Activated CD4-positive, alpha-beta T cell treated with anti-CD3 and anti-CD28 coated beads, Interleukin-2, amount 10 ng/mL, durations not matched to agents 7 days and 5 days (primary cell): ENCODE data around the gene HLCS. TPM values are rescaled to one million over a fixed set of nuclear protein-coding genes. Genes with fewer than 3 reads are reported as not detected.
"Not testable (repeated sequence)": the region's sequence is repeated elsewhere in the genome, so short reads cannot be mapped to it uniquely, and the experiment has no call there.

Source experiments
- CTCF ChIA-PET: fragments of 350-600 bp; sonication (Branson Sonifier 250); formaldehyde crosslinking; loops from one replicate; lab custom pipeline; 2021; ENCODE audit warnings: antibody characterized with exemption; lab: Charles Lee
- POLR2A ChIA-PET: fragments of 350-600 bp; sonication (Branson Sonifier 250); formaldehyde crosslinking; loops from one replicate; lab custom pipeline; 2021; ENCODE audit warnings: antibody characterized with exemption; lab: Charles Lee
- DNase-seq: peaks from one replicate; pipeline ENCODE4 v3.0.0-alpha.2; 2020
- H3K27ac Mint-ChIP-seq: one replicate; pipeline ENCODE4 v1.8.0; 2021; ENCODE audit warnings: mild to moderate bottlenecking, moderate library complexity, mixed read lengths
- H3K27me3 Mint-ChIP-seq: one replicate; pipeline ENCODE4 v1.8.0; 2021; ENCODE audit warnings: mixed read lengths
- H3K36me3 Mint-ChIP-seq: one replicate; pipeline ENCODE4 v1.8.0; 2021; ENCODE audit warnings: low read depth, mixed read lengths
- H3K4me1 Mint-ChIP-seq: one replicate; pipeline ENCODE4 v1.8.0; 2021; ENCODE audit warnings: mixed read lengths
- H3K4me3 Mint-ChIP-seq: one replicate; pipeline ENCODE4 v1.8.0; 2021; ENCODE audit warnings: mild to moderate bottlenecking, moderate library complexity, mixed read lengths
- H3K9me3 Mint-ChIP-seq: one replicate; pipeline ENCODE4 v1.8.0; 2021; ENCODE audit warnings: mixed read lengths
- total RNA-seq, 2 experiments: library from RNA; stranded (reverse); gene quantifications; one replicate each; pipeline ENCODE4 v1.2.3, GENCODE V29; 2021

The HLCS gene
- 10 to 100 TPM; 15.8 to 15.9 TPM for total RNA-seq

DNA sequence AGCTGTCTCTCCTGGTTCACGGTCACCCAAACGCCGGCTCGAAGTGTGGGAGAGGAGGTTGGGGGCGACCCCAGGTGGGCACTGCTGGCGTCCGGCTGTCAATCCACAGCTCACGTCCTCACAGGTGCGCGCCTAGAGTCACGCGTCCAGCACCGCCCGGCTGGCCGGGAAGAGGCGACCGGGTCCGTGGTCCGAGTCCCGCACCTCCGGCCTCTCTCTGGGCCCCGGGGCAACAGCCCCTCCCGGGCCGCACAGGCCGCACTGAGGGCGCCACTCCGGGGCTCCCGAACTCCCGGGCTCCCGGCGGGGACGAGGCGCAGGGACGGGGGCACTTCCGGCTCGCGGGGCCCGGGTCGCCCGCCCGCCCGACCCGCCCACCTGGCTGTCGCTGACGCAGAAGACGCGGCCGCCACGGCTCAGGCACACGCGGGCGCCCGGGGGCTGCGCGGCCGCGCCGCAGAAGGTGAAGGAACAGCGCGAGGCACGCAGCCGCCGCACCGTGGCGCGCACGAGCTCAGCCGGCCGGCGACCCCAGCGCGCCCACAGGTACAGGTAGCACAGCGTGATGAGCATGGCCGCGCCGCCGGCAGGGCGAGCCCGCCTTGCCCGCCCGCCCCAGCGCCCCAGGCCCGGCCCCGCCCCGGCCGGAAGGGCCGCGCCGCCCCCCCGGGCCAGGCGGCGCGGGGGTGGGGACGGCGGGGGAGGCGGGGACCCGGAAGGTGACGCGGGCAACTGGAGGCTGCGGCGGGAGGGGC, at the start of gene HLCS:
Gene HLCS, minus strand, starts transcription at position 604 of the 755 bp plus-strand sequence. Its CDS starts 31 bp downstream, at position 573.
- peaks cover 2% of the 10 kb centered on the region for H3K36me3 Mint-ChIP-seq
- H3K27ac Mint-ChIP-seq, result peak within 1 kb of the TSS; percentile 88
- H3K4me3 Mint-ChIP-seq, result peak within 1 kb of the TSS; percentile 80
- H3K4me1 Mint-ChIP-seq, result peaks cover 22% of the 10 kb centered on the region
- DNase-seq, result peak; percentile 71
- POLR2A ChIA-PET, result interaction anchor here (0.6 kb wide), 1 partner anchor 400 kb away, joined by 3 read pairs; no protein-coding TSS in a partner anchor
- no peaks in the 10 kb centered on the region for H3K9me3 Mint-ChIP-seq
- H3K27me3 Mint-ChIP-seq, result no peaks in the 10 kb centered on the region
- CTCF ChIA-PET, result interaction anchor here (0.6 to 1.9 kb wide), 10 partner anchors 8 to 49 kb away, joined by 3 to 13 read pairs (median 3); no protein-coding TSS in a partner anchor

DNA sequence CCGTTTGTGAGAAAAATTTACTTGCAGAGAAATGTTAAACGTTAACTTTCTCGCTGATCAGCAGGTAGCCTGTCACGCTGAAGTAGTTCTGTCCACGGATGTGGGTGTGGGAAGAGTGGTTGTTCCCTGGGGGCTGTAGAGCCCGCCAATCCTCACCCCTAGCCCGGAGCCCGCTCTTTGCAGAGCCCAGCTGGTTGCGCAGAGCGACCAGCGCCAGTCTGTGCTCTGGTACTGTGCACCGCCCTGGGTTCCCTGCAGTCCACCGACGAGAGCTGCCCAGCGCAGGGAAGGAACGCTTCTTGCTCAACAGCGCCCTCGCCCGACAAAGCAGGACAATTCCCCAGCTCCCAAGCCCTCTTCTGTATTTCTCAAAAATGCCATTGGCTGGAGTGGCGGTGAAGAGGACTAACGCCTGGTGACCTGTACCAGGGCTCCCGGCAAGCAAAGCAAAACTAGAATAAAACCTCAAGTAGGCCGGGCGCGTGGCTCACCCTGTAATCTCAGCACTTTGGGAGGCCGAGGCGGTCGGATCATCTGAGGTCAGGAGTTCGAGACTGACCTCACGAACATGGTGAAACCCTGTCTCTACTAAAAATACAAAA, 43.4 kb upstream of the HLCS start:
- Mint-ChIP-seq H3K4me3 (peak overlapping the region; percentile 35), H3K36me3 (no peaks in the 10 kb centered on the region), H3K9me3 (no peaks in the 10 kb centered on the region), H3K27ac (no peak overlapping the region), H3K27me3 (peaks cover 24% of the 10 kb centered on the region), H3K4me1 (peaks cover 16% of the 10 kb centered on the region)
- CTCF ChIA-PET, result interaction anchor here (0.5 to 1.6 kb wide), 12 partner anchors 10 to 567 kb away, joined by 3 to 7 read pairs (median 4); no protein-coding TSS in a partner anchor
- DNase-seq, result peak; percentile 80
- POLR2A ChIA-PET, result no interaction called here

DNA sequence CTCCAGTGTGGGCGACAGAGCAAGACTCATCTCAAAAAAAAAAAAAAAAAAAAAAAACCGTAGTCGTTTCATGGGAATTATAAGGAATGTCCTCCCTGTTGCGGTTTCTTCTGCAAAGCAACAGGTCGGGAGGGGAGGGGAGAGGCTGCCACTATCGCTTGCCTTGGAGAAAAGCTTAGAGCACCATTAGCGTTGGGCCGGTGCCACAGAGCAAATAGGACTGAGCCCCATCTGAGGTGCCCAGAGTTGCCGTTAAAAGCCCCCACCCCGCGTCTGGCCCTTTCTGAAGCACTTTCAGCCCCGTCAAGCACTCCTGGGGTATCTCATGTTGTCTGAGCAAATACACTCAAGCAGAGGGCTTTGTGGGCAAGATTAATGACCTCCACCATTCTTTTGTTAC, 42.3 kb upstream of the HLCS start:
- ChIA-PET CTCF (no interaction called here), POLR2A (no interaction called here)
- H3K4me3 Mint-ChIP-seq, result no peak overlapping the region
- H3K27ac Mint-ChIP-seq, result no peak overlapping the region
- no peak for DNase-seq
- no peaks in the 10 kb centered on the region for H3K36me3 Mint-ChIP-seq
- peaks cover 16% of the 10 kb centered on the region for H3K4me1 Mint-ChIP-seq
- H3K27me3 Mint-ChIP-seq, result peaks cover 22% of the 10 kb centered on the region
- no peaks in the 10 kb centered on the region for H3K9me3 Mint-ChIP-seq

DNA sequence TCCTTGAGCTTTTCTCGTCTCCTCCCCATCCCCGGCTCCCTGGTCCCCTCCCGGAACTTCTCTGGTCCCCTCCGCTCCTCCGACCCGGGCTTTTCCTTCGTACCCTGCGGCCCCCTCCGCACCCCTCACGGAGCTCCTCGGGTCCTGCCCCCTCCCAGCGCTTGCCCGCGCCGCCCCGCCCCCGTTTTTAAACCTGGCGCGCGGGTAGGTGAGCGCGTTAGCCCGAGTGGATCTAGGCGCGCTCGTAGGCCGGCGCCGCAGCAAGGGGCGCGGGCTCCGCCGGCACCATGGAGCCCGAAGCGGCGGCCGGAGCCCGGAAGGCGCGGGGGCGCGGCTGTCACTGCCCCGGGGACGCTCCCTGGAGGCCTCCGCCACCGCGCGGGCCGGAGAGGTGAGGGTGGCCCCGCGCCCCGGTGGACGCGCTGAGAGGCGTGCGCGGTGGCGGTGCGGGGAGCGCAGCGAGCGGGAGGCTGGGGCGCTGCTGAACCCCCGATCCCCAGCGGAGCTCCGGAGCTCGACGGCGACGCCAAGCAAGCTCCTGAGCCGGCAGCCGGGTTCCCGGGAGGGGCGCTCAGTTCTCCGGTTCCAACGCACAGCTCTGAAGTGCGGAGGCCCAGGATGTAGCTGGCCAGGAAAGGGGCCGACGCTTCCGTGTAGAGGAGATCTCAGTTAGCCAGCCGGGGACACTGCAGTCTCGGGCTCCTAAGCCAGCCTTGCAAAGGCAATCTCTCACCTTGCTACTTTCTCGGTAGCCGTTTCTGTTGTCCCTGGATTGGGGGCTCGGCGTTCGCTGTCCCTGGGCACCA, 40.2 kb upstream of the HLCS start, which contains the start of gene RIPPLY3:
Gene RIPPLY3, plus strand, starts transcription at position 217 of the 806 bp plus-strand sequence. Its CDS starts 71 bp downstream, at position 288.
- ChIA-PET POLR2A (no interaction called here), CTCF (interaction anchor here (0.5 to 1.6 kb wide), 3 partner anchors 17 to 119 kb away, joined by 3 to 6 read pairs (median 3); no protein-coding TSS in a partner anchor)
- Mint-ChIP-seq H3K4me3 (peak within 1 kb of the TSS; percentile 69), H3K27me3 (peaks cover 19% of the 10 kb centered on the region), H3K27ac (no peak within 1 kb of the TSS), H3K4me1 (peaks cover 20% of the 10 kb centered on the region), H3K9me3 (no peaks in the 10 kb centered on the region), H3K36me3 (no peaks in the 10 kb centered on the region)
- DNase-seq, result no peak

DNA sequence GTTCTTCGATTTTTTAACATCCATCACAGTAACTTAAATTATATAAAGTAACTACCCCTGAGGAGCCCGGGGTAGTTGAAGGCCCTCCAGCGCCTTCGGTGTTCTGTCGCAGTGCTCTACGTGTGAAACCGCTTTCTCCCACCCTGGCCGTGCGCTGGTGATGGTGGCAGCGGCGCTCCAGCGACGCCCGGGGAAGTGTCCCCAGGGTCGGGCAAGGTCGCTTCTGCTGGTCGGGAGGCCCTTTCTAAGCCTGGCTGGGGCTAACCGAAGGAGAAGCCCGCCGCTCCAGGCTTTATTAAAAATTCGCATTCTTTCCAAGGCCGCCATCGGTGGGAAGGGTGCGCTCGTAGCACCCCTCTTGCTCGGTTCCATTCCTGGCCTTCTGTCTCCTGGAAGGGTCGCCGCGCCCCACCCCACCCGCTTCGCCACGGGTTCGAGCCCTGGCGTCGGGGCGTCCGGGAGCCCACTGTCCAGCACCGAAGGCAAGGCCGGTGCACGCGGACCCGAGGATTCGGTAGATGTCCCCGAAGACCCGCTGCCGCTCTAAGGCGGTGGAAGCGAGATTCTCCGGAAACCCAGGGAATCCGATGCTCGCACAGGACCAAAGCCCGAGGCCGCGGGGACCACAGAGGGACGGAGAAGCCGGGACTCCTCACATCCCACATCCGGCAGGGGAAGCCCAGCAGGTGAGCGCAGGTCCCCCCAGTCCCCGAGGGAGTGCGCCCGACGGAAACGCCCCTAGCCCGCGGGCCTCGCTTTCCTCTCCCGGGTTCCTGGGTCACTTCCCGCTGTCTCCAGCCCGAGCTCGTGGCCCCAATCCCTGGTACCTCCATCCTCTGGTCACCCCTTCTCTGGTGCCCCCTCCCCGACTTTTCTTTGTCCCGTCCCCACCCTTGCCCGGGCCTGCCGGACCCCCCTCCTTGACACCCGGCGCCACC, 39.3 kb upstream of the HLCS start:
- Mint-ChIP-seq H3K36me3 (no peaks in the 10 kb centered on the region), H3K4me1 (peaks cover 26% of the 10 kb centered on the region), H3K27me3 (peaks cover 19% of the 10 kb centered on the region), H3K27ac (no peak overlapping the region), H3K9me3 (no peaks in the 10 kb centered on the region), H3K4me3 (peak overlapping the region; percentile 38)
- ChIA-PET POLR2A (no interaction called here), CTCF (interaction anchor here (1.5 to 1.6 kb wide), 2 partner anchors 16 to 19 kb away, joined by 3 to 6 read pairs; no protein-coding TSS in a partner anchor)
- DNase-seq, result no peak

DNA sequence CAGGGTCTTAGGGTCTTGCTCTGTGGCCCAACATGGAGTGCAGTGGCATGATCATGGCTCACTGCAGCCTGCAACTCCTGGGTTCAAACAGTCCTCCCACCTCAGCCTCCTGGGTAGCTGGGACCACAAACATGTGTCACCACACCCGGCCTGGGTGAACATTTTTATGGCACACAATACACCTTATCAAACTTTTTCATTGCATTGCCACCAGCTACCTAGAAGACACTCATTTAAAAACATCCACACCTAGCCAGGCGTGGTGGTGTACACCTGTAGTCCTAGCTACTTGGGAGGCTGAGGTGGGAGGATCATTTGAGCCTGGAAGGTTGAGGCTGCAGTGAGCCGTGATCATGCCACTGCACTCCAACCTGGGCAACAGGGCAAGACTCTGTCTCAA, 37.4 kb upstream of the HLCS start:
- CTCF ChIA-PET, DNase-seq, H3K27me3 Mint-ChIP-seq, H3K36me3 Mint-ChIP-seq, POLR2A ChIA-PET, H3K4me3 Mint-ChIP-seq, H3K27ac Mint-ChIP-seq, H3K9me3 Mint-ChIP-seq: not testable (repeated sequence)
- H3K4me1 Mint-ChIP-seq, result peaks cover 20% of the 10 kb centered on the region

DNA sequence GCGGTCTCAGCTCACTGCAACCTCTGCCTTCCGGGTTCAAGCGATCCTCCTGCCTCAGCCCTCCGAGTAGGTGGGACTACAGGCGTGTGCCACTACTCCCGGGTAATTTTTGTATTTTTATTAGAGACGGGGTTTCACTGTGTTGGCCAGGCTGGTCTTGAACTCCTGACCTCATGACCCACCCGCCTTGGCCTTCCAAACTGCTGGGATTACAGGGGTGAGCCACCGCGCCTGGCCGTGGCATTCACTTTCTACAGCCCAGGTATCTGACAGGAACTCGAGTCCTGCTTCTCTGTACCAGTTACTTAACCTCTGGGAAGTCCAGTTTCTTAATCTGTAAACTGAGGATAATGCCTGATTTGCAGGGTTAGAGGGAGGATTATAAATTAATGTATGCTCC, 36.4 kb upstream of the HLCS start:
- H3K27me3 Mint-ChIP-seq, H3K27ac Mint-ChIP-seq, H3K36me3 Mint-ChIP-seq, CTCF ChIA-PET, H3K4me3 Mint-ChIP-seq, POLR2A ChIA-PET, DNase-seq, H3K9me3 Mint-ChIP-seq: not testable (repeated sequence)
- peaks cover 20% of the 10 kb centered on the region for H3K4me1 Mint-ChIP-seq

DNA sequence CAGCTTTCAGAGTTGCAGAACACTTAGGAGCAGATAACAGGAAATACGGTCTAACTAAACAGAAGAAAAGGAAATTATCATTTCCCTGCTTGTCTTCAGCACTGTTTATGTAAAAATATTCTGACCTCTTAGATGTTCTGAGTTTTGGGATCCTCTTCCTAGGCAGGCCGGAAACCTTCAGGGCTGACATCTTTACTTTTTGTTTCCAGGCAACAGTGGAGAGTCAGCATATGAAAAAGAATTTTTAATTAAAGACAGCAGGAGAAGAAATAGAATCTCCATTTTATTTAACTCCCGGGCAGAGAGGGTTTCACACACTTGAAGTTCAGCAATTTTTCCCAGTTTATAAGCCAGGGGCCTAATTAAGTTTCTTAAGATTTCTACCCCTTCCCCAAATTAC, 35.0 kb upstream of the HLCS start:
- Mint-ChIP-seq H3K9me3 (no peaks in the 10 kb centered on the region), H3K36me3 (no peaks in the 10 kb centered on the region), H3K27ac (no peak overlapping the region), H3K4me3 (no peak overlapping the region), H3K4me1 (peaks cover 14% of the 10 kb centered on the region), H3K27me3 (peaks cover 3% of the 10 kb centered on the region)
- ChIA-PET POLR2A (no interaction called here), CTCF (no interaction called here)
- no peak for DNase-seq

DNA sequence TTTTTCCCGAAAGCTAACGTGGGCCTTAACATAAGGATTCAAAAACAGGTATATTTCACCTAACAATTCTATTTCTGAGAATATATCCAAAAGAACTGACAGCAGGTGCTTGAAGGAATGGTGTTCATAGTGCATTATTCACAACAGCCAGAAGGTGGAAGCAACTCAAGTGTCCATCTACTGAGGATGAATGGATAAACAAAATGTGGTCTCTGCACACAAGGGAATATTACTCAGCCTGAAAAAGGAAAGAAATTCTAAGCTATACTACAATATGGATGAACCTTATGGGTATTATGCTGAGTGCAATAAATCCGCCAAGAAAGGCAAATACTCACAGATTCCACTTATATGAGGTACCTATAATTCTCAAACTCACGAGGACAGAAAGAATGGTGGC, 33.9 kb upstream of the HLCS start:
- no peaks in the 10 kb centered on the region for H3K9me3 Mint-ChIP-seq
- peaks cover 3% of the 10 kb centered on the region for H3K27me3 Mint-ChIP-seq
- H3K4me3 Mint-ChIP-seq, result no peak overlapping the region
- no peak overlapping the region for H3K27ac Mint-ChIP-seq
- no peak for DNase-seq
- ChIA-PET POLR2A (no interaction called here), CTCF (interaction anchor here (2.6 kb wide), 1 partner anchor 9 kb away, joined by 9 read pairs; no protein-coding TSS in a partner anchor)
- H3K36me3 Mint-ChIP-seq, result no peaks in the 10 kb centered on the region
- H3K4me1 Mint-ChIP-seq, result peaks cover 14% of the 10 kb centered on the region

DNA sequence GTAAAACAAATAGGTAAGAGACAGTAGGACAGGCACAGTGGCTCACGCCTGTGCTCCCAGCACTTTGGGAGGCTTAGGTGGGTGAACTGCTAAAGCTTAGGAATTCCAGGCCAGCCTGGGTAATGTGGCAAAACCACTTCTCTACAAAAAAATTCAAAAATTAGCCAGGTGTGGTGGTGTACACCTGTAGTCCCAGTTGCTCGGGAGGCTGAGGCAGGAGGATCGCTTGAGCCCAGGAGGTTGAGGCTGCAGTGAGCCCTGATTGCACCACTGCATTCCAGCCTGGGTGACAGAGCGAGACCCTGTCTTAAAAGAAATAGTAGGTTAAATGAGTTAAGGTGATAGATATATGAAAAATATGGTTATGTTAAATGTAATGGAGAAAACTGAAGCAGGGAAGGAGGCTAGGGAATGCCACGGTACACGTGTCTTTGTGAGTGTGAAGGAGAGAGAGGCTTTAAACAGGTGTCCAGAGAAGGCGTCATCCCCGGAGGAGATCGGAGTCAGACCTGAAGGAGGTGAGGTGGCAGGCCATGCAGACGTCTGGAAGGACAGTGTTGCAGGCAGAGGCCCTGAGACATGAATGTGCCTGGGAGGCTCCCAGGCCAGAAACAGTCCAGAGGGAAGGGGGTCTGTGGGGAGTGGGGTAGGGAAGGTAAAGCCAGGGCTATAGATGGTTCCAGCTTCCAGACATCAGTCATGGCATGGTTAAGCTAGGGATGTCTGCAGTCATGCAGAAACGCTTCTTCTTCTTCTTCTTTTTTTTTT, 32.8 kb upstream of the HLCS start:
- Mint-ChIP-seq H3K27ac (no peak overlapping the region), H3K27me3 (peaks cover 3% of the 10 kb centered on the region)

DNA sequence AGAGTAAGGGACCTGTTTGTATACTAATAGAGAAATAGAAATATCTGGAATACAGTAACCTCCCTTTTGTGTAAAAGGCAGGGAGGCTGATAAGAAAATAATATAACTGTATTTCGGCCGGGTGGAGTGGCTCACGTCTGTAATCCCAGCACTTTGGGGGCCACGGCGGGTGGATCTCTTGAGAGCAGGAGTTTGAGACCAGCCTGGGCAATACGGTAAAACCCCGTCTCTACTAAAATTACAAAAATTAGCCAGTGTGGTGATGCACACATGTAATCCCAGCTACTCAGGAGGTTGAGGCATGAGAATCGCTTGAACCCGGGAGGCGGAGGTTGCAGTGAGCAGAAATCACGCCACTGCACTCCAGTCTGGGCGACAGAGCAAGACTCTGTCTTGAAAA, 28.8 kb upstream of the HLCS start:
- H3K4me3 Mint-ChIP-seq, H3K27me3 Mint-ChIP-seq, H3K27ac Mint-ChIP-seq, DNase-seq, H3K9me3 Mint-ChIP-seq, POLR2A ChIA-PET, H3K36me3 Mint-ChIP-seq: not testable (repeated sequence)
- CTCF ChIA-PET, result interaction anchor here (1.0 kb wide), 1 partner anchor 54 kb away, joined by 3 read pairs; no protein-coding TSS in a partner anchor
- H3K4me1 Mint-ChIP-seq, result peaks cover 12% of the 10 kb centered on the region

More for the DNA sequence above, 32.8 kb upstream of the HLCS start:
- Mint-ChIP-seq H3K4me1 (peaks cover 22% of the 10 kb centered on the region), H3K9me3 (no peaks in the 10 kb centered on the region), H3K36me3 (no peaks in the 10 kb centered on the region), H3K4me3 (no peak overlapping the region)
- POLR2A ChIA-PET, result interaction anchor here (0.6 kb wide), 1 partner anchor 20 kb away, joined by 3 read pairs; no protein-coding TSS in a partner anchor
- CTCF ChIA-PET, result interaction anchor here (0.5 to 2.6 kb wide), 6 partner anchors 8 to 603 kb away, joined by 3 to 9 read pairs (median 4); no protein-coding TSS in a partner anchor
- DNase-seq, result no peak
